GM23248 (cell line): ENCODE measurements around the gene MATR3.

Source experiments
- EZH2 ChIP-seq: fragments of 200-600 bp; sonication (generic); IDR thresholded peaks from 2 replicates; pipeline ENCODE4 v1.6.1; 2018; ENCODE audit warnings: antibody characterized with exemption, mild to moderate bottlenecking; ENCODE audit not compliant: insufficient read depth, poor library complexity, severe bottlenecking
- EZH2phosphoT487 ChIP-seq: fragments of 200-600 bp; sonication (generic); IDR thresholded peaks from 2 replicates; pipeline ENCODE4 v1.6.1; 2018; ENCODE audit warnings: antibody characterized with exemption, moderate library complexity, mild to moderate bottlenecking, low read depth; ENCODE audit not compliant: insufficient read depth

DNA sequence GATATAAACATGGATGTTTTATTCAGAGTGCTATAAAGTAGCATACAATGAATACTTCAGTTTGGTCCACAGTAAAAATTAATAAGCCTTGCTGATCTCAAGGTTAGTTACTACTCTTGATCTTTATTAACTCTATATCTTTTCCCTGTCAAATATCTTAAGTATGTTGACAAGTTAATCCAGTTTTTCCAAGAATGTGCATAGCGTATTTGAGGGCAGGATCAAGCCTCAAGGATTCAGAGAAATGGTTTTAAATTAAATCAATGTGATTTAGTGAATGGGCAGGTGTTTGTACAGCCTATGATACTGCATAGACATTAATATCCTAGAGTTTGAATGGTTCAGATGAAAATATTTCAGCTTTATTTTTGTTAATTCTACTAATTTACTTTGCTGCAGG, 20.7 kb downstream of the MATR3 start:
- TF ChIP-seq EZH2phosphoT487 (no peak), EZH2 (no peak)
